H7 (cell line): ENCODE results near the gene SPIN1. TPM values are rescaled to one million over a fixed set of nuclear protein-coding genes. Genes with fewer than 3 reads are reported as not detected.

Experiments
- DNase-seq: peaks from one replicate; pipeline ENCODE4 v3.0.0; 2012
- H3K27me3 ChIP-seq: 2 replicates; pipeline ENCODE4 v1.6.0; 2011; ENCODE audit warnings: mild to moderate bottlenecking, low read length; ENCODE audit not compliant: control insufficient read depth, insufficient read depth
- H3K36me3 ChIP-seq: replicated peaks from 2 replicates; pipeline ENCODE4 v1.5.1; 2011; ENCODE audit warnings: low read length; ENCODE audit not compliant: control insufficient read depth, insufficient read depth
- H3K4me3 ChIP-seq: 2 replicates; pipeline ENCODE4 v1.5.1; 2011; ENCODE audit warnings: low read depth, mild to moderate bottlenecking, control low read depth, low read length, moderate library complexity; ENCODE audit not compliant: insufficient read depth
- total RNA-seq: library from RNA; depleted of rRNA; stranded (reverse); fragments of >200 nt; shearing (Covaris generic); gene quantifications from 2 replicates; pipeline ENCODE4 v1.2.3, GENCODE V29; 2014; rRNA removed

Gene SPIN1
- total RNA-seq, 1 experiment from 2014 or later: 73.2 TPM

DNA sequence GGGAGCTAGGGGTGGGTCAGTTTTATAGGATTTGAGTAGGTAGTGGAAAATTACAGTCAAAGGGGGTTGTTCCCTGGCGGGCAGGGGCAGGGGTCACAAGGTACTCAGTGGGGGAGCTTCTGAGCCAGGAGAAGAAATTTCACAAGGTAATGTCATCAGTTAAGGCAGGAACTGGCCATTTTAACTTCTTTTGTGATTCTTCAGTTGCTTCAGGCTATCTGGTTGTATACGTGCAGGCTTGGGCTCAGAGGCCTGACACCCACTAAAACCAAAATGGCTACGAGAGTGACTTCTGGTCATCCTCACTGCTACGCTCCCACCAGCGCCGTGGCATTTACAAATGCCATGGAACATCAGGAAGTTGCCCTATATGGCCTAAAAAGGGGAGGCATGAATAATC lies 126.0 kb downstream of the SPIN1 start:
- H3K4me3 ChIP-seq: no peak overlapping the region
- no peaks in the 10 kb centered on the region for H3K27me3 ChIP-seq
- no peaks in the 10 kb centered on the region for H3K36me3 ChIP-seq
- no peak for DNase-seq

- DNase-seq: peak; percentile 39
- H3K36me3 ChIP-seq: no peaks in the 10 kb centered on the region
Measured at GRCh38 chr9:88521308-88521707, 133.1 kb downstream of the SPIN1 start.

DNA sequence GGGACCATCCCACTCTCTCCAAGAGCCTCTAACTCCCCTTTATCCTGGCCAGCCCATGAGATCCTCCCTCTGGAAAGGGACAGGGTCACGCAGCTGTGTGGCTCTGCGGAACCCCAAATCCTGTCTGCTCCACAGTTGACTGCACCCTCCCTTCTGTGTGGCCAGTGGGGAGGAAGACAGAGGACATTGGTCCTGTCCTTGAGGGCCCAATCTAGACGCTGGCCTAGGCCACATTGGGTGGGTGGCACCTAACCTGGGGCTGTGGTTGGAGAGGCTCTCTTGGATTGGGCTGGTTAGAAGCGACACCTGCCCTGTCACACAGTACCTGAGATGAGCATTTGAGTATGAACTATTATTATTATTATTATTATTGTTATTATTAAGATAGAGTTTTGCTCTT lies 134.1 kb downstream of the SPIN1 start:
- H3K4me3 ChIP-seq: no peak overlapping the region
- H3K27me3 ChIP-seq: no peaks in the 10 kb centered on the region
- no peaks in the 10 kb centered on the region for H3K36me3 ChIP-seq
- DNase-seq: no peak

More at GRCh38 chr9:88521308-88521707, 133.1 kb downstream of the SPIN1 start:
- no peak overlapping the region for H3K4me3 ChIP-seq
- H3K27me3 ChIP-seq: no peaks in the 10 kb centered on the region

- DNase-seq: peak; percentile 6
- no peaks in the 10 kb centered on the region for H3K27me3 ChIP-seq
- H3K4me3 ChIP-seq: no peak overlapping the region
- H3K36me3 ChIP-seq: no peaks in the 10 kb centered on the region
Measured at GRCh38 chr9:88523056-88523455, 134.8 kb downstream of the SPIN1 start.

DNA sequence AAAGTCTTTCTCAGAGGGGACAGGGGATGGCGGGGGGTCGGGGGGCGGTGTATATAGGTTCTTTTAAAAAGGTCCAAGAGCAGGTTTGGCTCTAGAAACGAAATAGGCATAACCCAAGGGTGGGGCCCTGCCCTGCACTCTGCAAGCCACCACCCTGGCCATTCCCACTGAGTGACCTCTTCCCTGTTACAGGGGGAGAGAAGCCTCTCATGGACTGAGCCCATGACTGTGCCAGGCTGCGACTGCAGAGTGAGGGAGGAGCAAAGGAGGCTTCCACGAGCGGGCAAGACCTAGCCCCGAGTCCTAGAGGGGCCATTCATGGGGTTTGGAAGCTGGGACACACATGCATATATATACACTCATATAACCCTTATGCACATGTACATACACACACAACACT lies 136.7 kb downstream of the SPIN1 start:
- Histone ChIP-seq H3K27me3 (no peaks in the 10 kb centered on the region), H3K4me3 (no peak overlapping the region), H3K36me3 (no peaks in the 10 kb centered on the region)
- no peak for DNase-seq

GRCh38 chr9:88527618-88528017 lies 139.4 kb downstream of the SPIN1 start:
- Histone ChIP-seq H3K36me3 (no peaks in the 10 kb centered on the region), H3K4me3 (no peak overlapping the region), H3K27me3 (no peaks in the 10 kb centered on the region)
- DNase-seq: no peak

Other genes with a start within 250 kb of the SPIN1 start
- gene SPATA31C2, start 250.0 kb upstream of the SPIN1 start, total RNA-seq: 0.14 TPM in 1 of 2 replicates, not detected in the other
- 1.8 and 4.1 TPM in 2 replicates for gene NXNL2, start 146.7 kb downstream of the SPIN1 start, total RNA-seq